Activated T-helper 1 cell treated with anti-CD3 and anti-CD28 coated beads, Interleukin-12 subunit alpha, Interleukin-12 subunit beta, Interleukin-2, Interleukin-4 antibody, amounts not matched to agents 30 ng/mL and 10 ng/mL and 1 ng/mL, durations not matched to agents 14 hours and 24 hours and 36 hours (primary cell): ENCODE data around the gene FDX2. TPM values are rescaled to one million over a fixed set of nuclear protein-coding genes. Genes with fewer than 3 reads are reported as not detected.

Experiments
- DNase-seq: peaks from one replicate; pipeline ENCODE4 v3.0.0; 2021; ENCODE audit warnings: low spot score
- H3K27ac Mint-ChIP-seq: one replicate; pipeline ENCODE4 v1.8.0; 2021; ENCODE audit warnings: mild to moderate bottlenecking, mixed read lengths
- H3K27me3 Mint-ChIP-seq: one replicate; pipeline ENCODE4 v1.8.0; 2022; ENCODE audit warnings: mild to moderate bottlenecking, moderate library complexity, mixed read lengths; ENCODE audit not compliant: insufficient read depth
- H3K36me3 Mint-ChIP-seq: one replicate; pipeline ENCODE4 v1.8.0; 2021; ENCODE audit warnings: low read depth, mixed read lengths
- H3K4me1 Mint-ChIP-seq: one replicate; pipeline ENCODE4 v1.8.0; 2021; ENCODE audit warnings: low read depth, mixed read lengths
- H3K4me3 Mint-ChIP-seq: one replicate; pipeline ENCODE4 v1.8.0; 2021; ENCODE audit warnings: mild to moderate bottlenecking, moderate library complexity, mixed read lengths
- H3K9me3 Mint-ChIP-seq: one replicate; pipeline ENCODE4 v1.8.0; 2021; ENCODE audit warnings: mixed read lengths
- intact Hi-C: fragments of 100-400 bp; cut with micrococcal nuclease; formaldehyde crosslinking; loops from one replicate; pipeline ENCODE4 v1.15.1; 2024
- total RNA-seq: library from RNA; stranded (reverse); gene quantifications from 2 replicates; pipeline ENCODE4 v1.2.3, GENCODE V29; 2022

Gene FDX2
- total RNA-seq, 1 donor from 2014 or later: 21.6 TPM

DNA sequence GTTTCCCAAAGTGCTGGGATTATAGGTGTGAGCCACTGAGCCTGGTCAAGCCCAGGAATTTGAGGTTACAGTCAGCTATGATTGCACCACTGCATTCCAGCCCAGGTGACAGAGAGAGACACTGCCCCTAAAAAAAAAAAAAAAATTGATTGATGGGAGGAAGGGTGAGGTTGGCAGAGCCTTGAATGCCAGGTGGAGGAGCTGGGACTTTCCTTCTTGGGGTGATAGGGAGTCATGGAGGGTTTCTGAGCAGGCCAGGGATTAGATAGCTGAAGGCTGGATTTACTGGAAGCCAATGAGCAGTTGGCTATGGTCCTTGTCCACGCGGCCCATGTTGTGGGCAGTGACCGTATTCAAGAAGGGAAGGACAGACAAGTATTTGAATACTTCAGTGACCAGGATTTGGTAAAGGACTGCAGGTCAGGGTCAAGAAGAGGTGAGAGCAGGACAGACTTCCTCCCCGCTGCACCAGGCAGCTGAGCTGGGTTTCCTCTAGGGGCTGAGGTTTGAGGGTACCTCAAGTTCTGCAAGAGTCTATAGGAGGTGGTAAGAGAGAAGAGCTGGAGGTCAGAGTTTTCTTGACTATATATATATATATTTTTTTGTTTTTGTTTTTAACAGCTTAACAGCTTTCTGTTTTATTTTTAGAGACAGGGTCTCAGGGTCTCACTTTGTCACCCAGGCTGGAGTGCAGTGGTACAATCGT, 35.9 kb downstream of the FDX2 start:
- Mint-ChIP-seq H3K36me3 (peaks cover 28% of the 10 kb centered on the region), H3K27ac (peak overlapping the region; percentile 65), H3K4me1 (peaks cover 27% of the 10 kb centered on the region), H3K27me3 (no peaks in the 10 kb centered on the region), H3K9me3 (no peaks in the 10 kb centered on the region), H3K4me3 (no peak overlapping the region)
- DNase-seq: no peak
- intact Hi-C loops: no loop called here

DNA sequence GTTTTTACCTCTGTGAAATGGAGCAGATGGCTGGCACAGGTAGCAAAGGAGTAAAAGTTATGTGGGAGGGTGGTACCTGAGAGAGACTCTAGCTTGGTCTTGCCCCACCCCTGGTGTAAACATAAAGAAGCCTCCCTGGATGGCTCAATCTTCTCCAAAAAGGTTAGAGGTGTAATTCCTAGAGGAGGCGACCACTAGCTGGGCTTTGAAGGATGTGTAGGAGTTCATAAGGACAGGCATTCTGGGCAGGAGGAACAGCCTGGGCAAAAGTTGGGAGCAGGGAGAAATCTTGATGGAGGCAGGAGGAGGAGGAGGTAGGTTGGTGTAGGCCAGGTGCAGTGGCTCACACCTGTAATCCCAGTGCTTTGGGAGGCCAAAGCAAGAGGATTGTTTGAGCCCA, 36.9 kb downstream of the FDX2 start:
- intact Hi-C loops: no loop called here
- Mint-ChIP-seq H3K36me3 (peaks cover 32% of the 10 kb centered on the region), H3K4me1 (peaks cover 34% of the 10 kb centered on the region), H3K4me3 (no peak overlapping the region), H3K9me3 (no peaks in the 10 kb centered on the region), H3K27ac (peak overlapping the region; percentile 49), H3K27me3 (no peaks in the 10 kb centered on the region)
- DNase-seq: no peak

DNA sequence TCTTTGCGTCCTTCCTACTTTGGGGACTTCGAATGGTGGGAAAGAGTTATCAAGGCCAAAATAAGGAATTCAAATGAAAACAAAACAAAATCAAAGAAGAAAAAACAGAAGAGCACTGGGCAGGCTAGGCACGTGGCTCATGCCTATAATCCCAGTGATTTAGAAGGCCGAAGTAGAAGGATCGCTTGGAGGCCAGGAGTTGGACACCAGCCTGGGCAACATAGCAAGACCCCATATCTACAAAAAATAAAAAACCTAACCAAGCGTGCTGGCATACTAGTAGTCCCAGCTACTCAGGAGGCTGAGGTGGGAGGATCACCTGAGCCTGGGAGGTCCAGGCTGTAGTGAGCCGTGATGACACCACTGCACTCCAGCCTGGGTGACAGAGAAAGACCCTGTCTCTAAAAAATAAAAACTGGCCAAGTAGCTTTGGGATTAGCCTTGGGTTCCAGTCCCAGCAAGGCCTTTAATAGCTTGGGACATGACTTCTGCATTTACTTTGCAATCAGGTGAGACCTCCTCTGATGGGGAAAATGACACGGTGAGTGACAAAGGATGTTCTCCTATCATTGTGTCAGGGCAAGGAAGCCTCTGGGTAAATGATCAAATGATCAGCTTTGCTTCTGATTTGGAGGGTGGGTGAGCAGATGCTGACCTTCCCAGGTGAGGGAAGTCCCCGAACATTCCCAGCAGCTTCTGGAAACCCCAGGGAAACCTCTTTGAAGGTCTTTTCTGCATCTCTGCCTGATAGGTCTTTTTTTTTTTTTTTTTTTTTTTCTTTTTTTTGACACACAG, 37.8 kb downstream of the FDX2 start:
- peaks cover 30% of the 10 kb centered on the region for H3K36me3 Mint-ChIP-seq
- no peaks in the 10 kb centered on the region for H3K9me3 Mint-ChIP-seq
- no peaks in the 10 kb centered on the region for H3K27me3 Mint-ChIP-seq
- peaks cover 37% of the 10 kb centered on the region for H3K4me1 Mint-ChIP-seq
- DNase-seq: no peak
- peak overlapping the region; percentile 68 for H3K27ac Mint-ChIP-seq
- intact Hi-C loops: no loop called here
- peak overlapping the region; percentile 57 for H3K4me3 Mint-ChIP-seq

DNA sequence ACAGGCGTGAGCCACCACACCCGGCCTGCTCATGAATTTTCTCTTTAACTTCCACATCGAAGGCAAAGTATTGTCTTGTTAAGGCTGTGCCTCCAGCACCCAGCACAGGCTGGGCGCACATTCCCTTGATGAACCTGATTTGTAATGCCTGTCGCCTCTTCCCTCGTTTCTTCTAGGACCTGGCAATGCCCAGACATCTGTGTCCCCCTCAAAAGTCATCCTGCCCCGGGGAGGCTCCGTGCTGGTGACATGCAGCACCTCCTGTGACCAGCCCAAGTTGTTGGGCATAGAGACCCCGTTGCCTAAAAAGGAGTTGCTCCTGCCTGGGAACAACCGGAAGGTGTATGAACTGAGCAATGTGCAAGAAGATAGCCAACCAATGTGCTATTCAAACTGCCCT, 41.2 kb downstream of the FDX2 start:
- peaks cover 41% of the 10 kb centered on the region for H3K4me1 Mint-ChIP-seq
- intact Hi-C loops: loop anchor here (5.0 kb wide), 1 partner anchor 293 kb away; the partner anchor contains the start of genes CDKN2D and KRI1
- H3K27ac Mint-ChIP-seq: no peak overlapping the region

DNA sequence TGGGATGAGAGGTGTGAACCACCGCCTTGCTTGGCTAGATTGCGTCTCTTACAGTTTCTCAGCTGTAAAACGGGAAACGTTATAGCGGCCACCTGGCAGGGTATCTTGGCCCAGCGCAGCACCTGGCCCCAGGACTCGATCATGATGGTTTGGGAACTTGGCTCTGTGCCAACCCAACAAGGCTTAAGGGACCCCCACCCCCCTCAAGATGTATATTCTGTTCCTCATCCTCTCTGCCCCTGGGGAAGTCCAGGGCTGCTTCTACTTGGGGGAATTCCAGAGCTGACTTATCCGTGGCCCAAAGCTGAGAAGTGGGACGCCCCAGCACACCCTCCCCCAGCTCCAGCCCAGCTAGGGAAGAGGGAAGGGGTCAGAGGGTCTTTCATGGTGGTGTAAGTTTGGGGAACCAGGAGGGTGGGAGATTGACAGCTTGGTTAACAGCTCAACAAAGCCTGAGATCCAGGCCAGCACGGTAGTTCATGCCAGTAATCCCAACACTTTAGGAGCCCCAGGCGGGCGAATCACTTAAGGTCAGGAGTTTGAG, 44.2 kb downstream of the FDX2 start:
- H3K4me1 Mint-ChIP-seq: peaks cover 31% of the 10 kb centered on the region
- peaks cover 25% of the 10 kb centered on the region for H3K36me3 Mint-ChIP-seq
- H3K9me3 Mint-ChIP-seq: no peaks in the 10 kb centered on the region
- peak; percentile 28 for DNase-seq
- intact Hi-C loops: loop anchor here (1.0 to 5.0 kb wide), 5 partner anchors 18 to 296 kb away; partner anchors contain the start of genes CDKN2D, FDX2, ICAM5 and KRI1
- H3K4me3 Mint-ChIP-seq: peak overlapping the region; percentile 94
- peak overlapping the region; percentile 94 for H3K27ac Mint-ChIP-seq
- H3K27me3 Mint-ChIP-seq: no peaks in the 10 kb centered on the region

More for the DNA sequence above, 41.2 kb downstream of the FDX2 start:
- Mint-ChIP-seq H3K36me3 (peaks cover 37% of the 10 kb centered on the region), H3K27me3 (no peaks in the 10 kb centered on the region), H3K4me3 (peak overlapping the region; percentile 43), H3K9me3 (no peaks in the 10 kb centered on the region)
- no peak for DNase-seq

GRCh38 chr19:10270616-10271394, 45.0 kb downstream of the FDX2 start, which contains the start of gene ICAM1:
Gene ICAM1, plus strand, starts transcription at chr19:10271120. Its CDS starts 40 bp downstream, at chr19:10271160.
- Mint-ChIP-seq H3K27me3 (no peaks in the 10 kb centered on the region), H3K36me3 (peaks cover 25% of the 10 kb centered on the region), H3K9me3 (no peaks in the 10 kb centered on the region), H3K27ac (peak within 1 kb of the TSS; percentile 94), H3K4me1 (peaks cover 31% of the 10 kb centered on the region), H3K4me3 (peak within 1 kb of the TSS; percentile 94)
- intact Hi-C loops: loop anchor here (1.0 to 5.0 kb wide), 6 partner anchors 18 to 296 kb away; partner anchors contain the start of genes CDC37, CDKN2D, FDX2 and ICAM5
- DNase-seq: peak; percentile 78

DNA sequence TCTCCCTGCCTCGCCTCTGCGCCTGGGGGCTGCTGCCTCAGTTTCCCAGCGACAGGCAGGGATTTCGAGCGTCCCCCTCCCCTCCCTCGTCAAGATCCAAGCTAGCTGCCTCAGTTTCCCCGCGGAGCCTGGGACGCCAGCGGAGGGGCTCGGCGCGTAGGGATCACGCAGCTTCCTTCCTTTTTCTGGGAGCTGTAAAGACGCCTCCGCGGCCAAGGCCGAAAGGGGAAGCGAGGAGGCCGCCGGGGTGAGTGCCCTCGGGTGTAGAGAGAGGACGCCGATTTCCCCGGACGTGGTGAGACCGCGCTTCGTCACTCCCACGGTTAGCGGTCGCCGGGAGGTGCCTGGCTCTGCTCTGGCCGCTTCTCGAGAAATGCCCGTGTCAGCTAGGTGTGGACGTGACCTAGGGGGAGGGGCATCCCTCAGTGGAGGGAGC, 45.6 kb downstream of the FDX2 start:
- DNase-seq: peak; percentile 80
- H3K4me1 Mint-ChIP-seq: peaks cover 31% of the 10 kb centered on the region
- H3K9me3 Mint-ChIP-seq: no peaks in the 10 kb centered on the region
- intact Hi-C loops: loop anchor here (1.0 to 5.0 kb wide), 3 partner anchors 111 to 297 kb away; partner anchors contain the start of genes CDC37, CDKN2D, KRI1 and TYK2
- H3K27ac Mint-ChIP-seq: peak overlapping the region; percentile 94
- no peaks in the 10 kb centered on the region for H3K27me3 Mint-ChIP-seq
- H3K4me3 Mint-ChIP-seq: peak overlapping the region; percentile 94
- H3K36me3 Mint-ChIP-seq: peaks cover 23% of the 10 kb centered on the region

- H3K4me1 Mint-ChIP-seq: peaks cover 28% of the 10 kb centered on the region
Observed at GRCh38 chr19:10269333-10270179, 46.3 kb downstream of the FDX2 start.

GRCh38 chr19:10268071-10268470, 47.7 kb downstream of the FDX2 start:
- H3K27me3 Mint-ChIP-seq: no peaks in the 10 kb centered on the region
- DNase-seq: no peak
- intact Hi-C loops: no loop called here
- H3K9me3 Mint-ChIP-seq: no peaks in the 10 kb centered on the region
- H3K36me3 Mint-ChIP-seq: peaks cover 13% of the 10 kb centered on the region
- H3K27ac Mint-ChIP-seq: no peak overlapping the region
- H3K4me3 Mint-ChIP-seq: no peak overlapping the region
- peaks cover 19% of the 10 kb centered on the region for H3K4me1 Mint-ChIP-seq

More at GRCh38 chr19:10269333-10270179, 46.3 kb downstream of the FDX2 start:
- intact Hi-C loops: loop anchor here (1.0 to 5.0 kb wide), 5 partner anchors 9 to 298 kb away; partner anchors contain the start of genes CDC37, CDKN2D, KRI1 and TYK2
- Mint-ChIP-seq H3K27ac (peak overlapping the region; percentile 94), H3K27me3 (no peaks in the 10 kb centered on the region), H3K9me3 (no peaks in the 10 kb centered on the region), H3K36me3 (peaks cover 17% of the 10 kb centered on the region), H3K4me3 (peak overlapping the region; percentile 94)
- peak; percentile 84 for DNase-seq

DNA sequence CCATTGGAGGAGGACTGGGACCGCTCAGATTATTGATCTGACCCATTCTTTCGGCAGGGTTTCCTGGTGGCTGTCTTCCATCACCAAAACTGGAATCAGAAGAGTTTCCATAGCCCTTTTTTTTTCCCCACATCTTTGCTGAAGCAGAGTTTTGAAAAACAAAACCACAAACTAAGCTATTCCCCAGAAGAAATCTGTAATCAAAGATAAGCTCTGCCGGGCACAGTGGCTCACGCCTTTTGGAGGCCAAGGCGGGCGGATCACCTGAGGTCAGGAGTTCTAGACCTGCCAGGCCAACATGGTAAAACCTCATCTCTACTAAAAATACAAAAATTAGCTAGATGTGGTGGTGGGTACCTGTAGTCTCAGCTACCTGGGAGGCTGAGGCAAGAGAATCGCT, 49.1 kb downstream of the FDX2 start:
- intact Hi-C loops: no loop called here
- Mint-ChIP-seq H3K4me1 (peaks cover 18% of the 10 kb centered on the region), H3K27me3 (no peaks in the 10 kb centered on the region), H3K27ac (peak overlapping the region; percentile 3), H3K36me3 (peaks cover 2% of the 10 kb centered on the region), H3K4me3 (no peak overlapping the region), H3K9me3 (no peaks in the 10 kb centered on the region)
- no peak for DNase-seq

- intact Hi-C loops: no loop called here
- no peak overlapping the region for H3K27ac Mint-ChIP-seq
- H3K4me1 Mint-ChIP-seq: peaks cover 16% of the 10 kb centered on the region
- H3K36me3 Mint-ChIP-seq: peaks cover 11% of the 10 kb centered on the region
- DNase-seq: no peak
- H3K4me3 Mint-ChIP-seq: no peak overlapping the region
- no peaks in the 10 kb centered on the region for H3K9me3 Mint-ChIP-seq
- no peaks in the 10 kb centered on the region for H3K27me3 Mint-ChIP-seq
Observed at GRCh38 chr19:10262771-10263170, 53.0 kb downstream of the FDX2 start.
